NCI-H146 (cell line): ENCODE results near the gene RHOB.
A peak's percentile ranks its signal among the peaks of the same experiment; 100 is the strongest.
"Not testable (repeated sequence)": the region's sequence is repeated elsewhere in the genome, so short reads cannot be mapped to it uniquely, and the experiment has no call there.

ENCODE experiments used
- DNase-seq: peaks from one replicate; lab custom pipeline; 2025; lab: John Stamatoyannopoulos, UW

Gene RHOB

DNA sequence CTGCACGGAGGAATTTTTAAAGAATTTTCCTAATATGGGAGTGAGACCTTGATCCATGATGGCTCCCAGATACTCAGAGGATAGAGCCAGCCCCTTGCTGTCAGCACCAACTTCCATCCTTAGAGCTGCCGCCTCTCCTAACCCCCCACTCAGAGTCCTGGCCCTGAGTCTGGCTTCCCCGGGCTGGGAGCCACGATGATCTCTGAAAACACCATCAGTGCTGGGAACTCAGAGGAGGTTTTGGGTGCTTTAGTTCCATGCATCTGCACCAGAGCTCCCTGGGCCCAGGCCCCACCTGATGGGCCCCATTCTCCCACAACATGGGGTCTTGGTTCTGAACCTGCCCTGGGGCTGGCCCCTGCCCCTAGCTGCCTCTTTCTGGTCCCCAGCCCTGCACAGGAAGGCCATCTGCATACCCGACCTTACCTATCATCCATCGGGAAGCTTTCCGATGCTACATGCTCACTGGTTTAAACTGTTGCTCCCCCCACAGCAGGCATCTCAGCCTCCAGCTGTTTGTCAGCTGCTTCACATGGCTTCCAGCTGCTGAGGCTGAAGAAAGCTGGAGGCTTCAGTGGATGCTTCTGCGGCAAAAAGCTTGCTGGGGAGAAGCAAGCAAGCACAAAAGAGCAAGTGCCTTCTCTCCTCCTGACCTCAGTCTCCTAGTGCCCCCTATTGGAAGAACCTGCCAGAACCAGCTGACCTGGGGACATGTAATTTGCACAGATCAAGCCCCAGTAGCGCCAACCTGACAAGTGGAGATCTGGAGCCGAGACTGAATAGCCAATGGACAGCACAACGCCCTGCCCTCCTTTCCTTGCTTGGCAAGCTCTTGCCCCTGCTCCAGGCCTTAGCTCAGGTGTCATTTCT, 24.2 kb upstream of the RHOB start:
- DNase-seq, result peak; percentile 26

DNA sequence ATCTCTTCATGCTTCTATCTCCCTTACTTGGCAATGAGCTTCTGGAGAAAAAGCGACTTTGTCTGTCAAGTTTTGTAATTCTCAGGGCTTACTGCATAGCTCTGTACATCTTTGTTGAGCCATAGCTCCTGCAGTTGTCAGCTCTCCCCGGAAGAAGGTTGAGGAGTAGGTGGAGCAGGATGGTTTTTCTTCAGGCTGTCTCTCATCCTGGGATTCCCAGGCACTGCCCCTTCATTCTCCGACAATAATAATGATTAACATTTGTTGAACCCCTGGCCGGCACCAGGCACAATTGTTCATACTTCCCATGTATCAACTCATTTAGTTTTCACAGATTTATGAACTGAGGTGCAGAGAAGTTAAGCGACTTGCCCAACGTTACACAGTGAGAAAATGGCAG, 23.5 kb upstream of the RHOB start:
- no peak for DNase-seq

DNA sequence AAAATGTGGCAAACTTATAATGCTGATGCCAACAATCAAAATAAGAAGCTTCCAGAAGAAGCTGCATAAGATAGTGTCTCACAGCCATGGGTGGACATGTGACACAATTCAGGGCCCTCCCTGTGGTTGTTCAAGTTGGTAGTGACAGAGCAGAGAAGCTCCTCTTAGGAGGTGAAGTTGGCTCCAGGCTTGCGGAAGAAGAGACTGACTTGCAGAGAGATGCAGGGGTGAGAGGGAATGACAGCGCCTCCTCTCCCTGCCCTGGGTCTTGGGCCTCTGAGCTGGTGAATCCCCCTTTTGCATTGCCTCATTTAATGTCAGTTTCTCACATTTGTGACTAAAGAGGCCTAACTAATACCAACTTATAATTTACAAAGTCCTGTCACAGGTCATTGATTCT, 23.0 kb upstream of the RHOB start:
- no peak for DNase-seq

DNA sequence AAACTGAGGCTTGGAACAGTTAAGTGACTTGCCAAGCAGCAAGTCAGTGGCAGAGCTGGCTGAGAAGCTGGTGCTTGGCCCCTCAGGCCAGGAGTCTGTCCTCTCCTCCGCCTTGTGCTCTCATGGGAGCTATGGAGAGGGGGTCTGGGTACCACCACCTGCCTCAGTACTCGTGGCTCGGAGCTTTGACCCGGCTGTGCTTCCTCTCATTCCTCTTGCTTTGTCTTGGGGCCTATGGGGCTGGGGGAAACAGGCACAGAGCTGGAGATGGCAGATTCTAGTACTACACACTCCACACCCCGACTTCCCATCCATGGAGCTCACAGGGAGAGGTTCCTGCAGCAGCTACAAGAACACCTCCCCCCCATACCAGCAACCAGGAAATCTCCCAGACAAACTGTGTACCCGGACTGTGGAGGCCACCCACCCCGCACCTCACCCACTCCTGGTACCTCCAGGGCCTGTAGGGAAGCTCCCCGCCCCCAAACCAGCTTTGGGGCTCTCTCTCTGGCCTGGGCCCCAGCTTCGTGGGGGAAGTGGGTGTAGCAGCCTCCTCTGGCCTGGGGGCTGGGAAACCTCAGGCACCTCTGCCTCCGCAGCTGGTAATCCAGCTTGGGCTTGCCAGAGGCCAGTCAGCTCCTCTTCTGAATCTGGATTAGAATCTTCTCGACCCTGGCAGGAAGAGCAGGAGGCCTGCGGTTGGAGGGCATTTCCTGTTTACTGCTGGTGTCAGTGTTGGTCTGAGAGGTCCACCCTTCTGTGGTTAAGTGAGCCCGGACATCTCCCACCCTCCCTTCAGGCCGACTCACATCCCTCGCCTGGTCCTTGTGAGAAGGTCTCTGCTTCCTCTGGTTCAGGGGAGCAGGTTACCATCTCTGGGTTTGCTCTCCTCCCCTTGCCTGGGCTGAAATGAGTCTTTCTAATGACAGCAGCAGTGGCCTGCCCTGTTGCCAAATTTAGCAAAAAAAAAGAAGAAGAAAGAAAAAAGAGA, 22.3 kb upstream of the RHOB start:
- DNase-seq, result no peak

DNA sequence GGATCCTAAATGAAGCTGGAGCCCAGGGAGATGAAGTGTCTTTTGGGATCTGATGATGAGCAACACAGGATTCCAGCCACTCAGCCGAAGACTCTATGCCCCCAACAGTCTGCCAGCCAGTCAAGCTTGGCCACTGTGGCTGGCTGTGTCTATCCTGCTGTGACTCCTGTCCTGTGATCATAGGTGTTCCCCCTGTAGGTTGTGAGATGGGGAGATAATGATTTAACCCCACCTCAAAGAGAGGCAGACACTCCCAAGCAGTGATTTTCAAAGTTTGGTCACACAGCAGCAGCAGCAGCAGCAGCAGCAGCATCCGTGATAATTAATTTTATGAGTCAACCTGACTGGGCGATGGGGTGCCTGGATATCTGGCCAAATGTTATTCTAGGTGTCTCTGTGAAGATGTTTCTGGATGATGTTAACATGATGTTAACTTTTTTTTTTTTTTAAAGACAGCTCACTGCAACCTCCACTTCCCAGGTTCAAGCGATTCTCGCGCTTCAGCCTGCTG, 21.4 kb upstream of the RHOB start:
- DNase-seq, result no peak

DNA sequence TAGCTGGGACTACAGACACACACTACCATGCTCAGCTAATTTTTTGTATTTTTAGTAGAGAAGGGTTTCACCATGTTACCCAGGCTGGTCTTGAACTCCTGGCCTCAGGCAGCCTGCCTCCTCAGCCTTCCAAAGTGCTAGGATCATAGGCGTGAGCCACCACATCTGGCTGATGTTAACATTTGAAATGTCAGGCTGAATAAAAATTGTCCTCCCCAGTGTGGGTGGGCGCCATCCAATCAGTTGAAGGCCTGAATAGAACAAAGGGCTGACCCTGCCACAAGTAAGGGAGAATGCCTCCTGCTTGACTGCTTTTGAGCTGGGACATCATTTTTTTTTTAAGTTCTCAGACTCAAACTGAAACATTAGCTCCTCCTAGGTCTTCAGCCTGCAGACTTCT, 21.0 kb upstream of the RHOB start:
- no peak for DNase-seq

GRCh38 chr2:20427931-20428526, 18.8 kb upstream of the RHOB start:
- DNase-seq, result no peak

DNA sequence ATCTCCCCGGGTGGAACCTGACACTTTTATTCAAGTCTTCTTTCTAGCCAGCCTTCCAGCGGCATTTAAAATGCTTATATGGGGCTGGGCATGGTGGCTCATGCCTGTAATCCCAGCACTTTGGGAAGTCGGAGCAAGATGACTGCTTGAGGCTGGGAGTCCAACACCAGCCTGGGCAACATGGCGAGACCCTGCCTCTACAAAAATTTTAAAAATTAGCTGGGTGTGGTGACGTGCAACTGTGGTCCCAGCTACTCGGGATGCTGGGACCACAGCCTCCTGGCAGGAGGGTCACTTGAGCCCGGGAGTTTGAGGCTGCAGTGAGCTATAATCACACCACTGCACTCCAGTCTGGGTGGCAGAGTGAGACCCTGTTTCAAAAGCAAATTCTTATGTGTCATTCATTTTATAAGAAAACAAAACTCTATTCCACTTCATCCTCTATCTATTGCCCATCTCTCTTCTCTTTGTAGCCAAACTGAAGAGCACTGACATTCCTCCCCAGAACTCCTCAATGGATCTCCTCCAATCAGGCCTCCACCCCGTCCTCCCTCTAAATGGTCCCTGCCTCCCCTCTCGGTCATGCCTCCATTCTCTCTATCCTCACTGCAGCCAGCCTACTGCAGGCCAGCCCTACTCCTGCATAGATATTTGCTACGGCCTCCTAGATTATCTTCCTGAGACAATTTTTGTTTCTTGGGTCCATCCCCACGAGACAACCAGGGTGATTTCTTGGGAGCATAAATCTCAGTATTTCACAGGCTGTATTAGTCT, 18.0 kb upstream of the RHOB start:
- DNase-seq, result no peak

GRCh38 chr2:20429528-20429927, 17.3 kb upstream of the RHOB start:
- DNase-seq, result no peak

DNA sequence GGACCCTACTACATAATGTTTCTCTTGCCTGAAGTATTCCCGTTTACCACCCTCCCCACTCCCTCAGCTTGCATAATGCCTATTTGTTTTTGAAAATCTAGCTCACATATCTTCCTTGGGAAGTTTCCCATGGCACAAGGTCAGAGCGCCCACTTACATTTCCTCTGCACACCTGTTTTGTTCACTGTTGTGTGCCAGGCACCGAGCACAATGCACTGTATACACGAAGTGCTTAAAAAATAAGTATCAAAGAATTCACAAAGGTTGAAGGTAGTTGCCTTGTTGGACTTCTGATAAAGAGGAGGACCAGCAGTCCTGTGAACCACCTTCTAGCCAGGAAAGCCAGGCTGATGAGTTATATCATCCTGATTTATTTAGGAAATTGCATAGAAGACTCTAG, 16.8 kb upstream of the RHOB start:
- no peak for DNase-seq

GRCh38 chr2:20430461-20431300, 16.2 kb upstream of the RHOB start:
- DNase-seq, result no peak

DNA sequence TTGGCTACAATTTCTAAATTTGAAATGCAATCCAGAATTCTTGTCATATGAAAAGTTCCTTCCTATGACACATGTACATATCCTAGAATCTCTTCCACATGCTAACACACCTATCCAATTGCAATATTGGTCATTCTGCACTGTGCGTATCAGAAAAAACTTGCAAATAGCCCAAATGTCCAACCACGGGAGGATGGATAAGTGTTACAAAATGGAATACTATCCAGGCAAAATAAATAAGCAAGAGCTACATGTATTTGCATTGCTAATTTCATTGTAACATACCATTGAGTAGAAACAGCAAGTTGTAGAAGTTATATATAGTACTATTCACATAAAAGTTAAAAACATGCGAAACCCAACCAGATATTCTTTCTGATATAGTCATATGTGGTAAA, 15.6 kb upstream of the RHOB start:
- no peak for DNase-seq

- DNase-seq, result no peak
These were observed 15.1 kb upstream of the RHOB start for GRCh38 chr2:20431772-20432171.

DNA sequence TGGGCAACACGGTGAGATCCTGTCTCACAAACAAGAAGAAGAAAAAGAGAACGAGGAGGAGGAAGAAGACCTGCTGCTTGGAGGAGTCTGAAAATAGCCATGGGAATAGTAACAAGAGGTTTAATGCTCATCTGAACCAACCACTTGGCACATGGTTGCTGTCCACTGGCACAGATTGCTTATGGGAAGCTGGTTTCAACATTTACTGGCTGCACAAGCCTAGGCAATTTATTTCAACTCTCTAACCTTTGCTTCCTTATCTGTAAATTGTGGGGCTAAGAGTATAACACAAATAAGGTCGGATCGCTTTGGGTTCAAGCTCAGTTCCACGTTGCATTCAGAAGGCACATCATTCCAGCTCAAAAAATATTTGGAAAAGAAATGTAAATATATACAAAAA, 14.2 kb upstream of the RHOB start:
- no peak for DNase-seq

DNA sequence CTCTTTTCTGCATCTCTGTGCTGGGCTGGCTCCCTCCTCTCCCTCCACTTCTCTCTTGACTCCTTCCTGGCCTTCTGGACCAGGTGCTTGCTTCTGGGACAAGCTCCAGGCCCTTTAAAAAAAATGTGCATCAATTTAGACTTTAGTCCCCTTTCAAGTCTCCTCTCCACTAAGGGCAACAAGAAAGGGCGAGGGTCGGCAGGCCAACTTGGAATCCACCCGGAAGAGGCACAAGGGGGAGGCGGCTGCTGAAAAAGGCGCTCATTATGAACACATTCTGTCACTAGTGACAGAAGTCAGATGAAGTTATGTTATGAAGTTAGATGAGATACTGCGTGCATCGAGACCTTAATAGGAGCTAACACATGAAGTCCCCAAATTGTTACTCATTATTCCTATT, 13.6 kb upstream of the RHOB start:
- no peak for DNase-seq

DNA sequence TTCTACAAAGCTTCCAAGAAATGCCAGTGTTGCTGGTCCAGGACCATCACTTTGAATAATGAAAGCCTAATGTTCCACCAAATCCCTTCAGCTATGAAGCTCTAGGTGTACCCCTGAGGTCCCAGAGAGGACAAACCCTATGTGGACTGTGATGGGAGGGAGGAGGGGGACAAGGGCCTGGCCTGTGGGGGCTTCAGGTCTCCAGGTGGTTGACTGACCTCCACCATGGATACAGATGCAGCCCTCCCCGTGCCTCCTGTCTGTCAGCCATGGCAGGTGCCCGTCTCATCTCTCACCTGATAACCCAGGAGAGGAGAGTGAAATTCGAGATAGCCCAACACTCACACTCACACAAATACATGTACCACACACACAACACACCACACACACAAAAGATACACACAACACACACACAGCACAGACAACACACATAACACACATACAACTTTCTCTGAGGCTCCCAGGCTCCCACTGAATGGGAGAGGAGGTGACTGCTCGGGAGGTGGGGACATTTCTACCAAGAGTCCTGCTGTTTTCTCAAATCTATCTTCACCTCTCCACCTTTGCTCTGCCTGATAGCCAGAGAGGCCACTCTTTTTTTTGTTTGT, 12.8 kb upstream of the RHOB start:
- no peak for DNase-seq

DNA sequence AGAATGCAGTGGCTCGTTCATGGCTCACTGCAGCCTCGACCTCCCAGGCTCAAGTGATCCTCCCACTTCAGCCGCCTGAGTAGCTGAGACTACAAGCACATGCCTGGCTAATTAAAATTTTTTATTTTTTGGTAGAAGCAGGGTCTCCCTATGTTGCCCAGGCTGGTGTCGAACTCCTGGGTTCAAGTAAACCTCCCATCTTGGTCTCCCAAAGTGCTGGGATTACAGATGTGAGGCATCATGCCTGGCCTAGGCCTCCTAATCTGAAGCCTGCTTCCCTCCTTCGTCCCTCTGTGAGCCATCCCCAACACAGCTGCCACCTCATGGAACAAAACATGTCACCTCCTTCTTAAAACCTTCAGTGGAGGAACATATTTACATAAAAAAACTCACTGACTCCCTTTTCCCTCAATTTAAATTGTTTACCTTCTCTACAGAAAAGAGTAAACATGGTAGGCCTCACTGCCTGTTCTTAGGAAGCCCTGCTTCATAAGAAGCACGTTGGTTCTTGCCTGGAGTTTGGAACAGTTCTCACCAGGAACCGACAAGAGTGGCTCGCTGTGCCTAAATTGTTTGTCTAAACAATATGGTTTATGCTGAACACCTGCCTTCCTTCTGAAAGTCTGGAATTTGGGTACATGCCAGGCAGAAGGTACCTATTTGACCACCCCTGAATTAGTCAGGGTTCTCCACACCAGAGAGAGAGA, 12.1 kb upstream of the RHOB start:
- no peak for DNase-seq

GRCh38 chr2:20435456-20435855, 11.4 kb upstream of the RHOB start:
- DNase-seq, result not testable (repeated sequence)

DNA sequence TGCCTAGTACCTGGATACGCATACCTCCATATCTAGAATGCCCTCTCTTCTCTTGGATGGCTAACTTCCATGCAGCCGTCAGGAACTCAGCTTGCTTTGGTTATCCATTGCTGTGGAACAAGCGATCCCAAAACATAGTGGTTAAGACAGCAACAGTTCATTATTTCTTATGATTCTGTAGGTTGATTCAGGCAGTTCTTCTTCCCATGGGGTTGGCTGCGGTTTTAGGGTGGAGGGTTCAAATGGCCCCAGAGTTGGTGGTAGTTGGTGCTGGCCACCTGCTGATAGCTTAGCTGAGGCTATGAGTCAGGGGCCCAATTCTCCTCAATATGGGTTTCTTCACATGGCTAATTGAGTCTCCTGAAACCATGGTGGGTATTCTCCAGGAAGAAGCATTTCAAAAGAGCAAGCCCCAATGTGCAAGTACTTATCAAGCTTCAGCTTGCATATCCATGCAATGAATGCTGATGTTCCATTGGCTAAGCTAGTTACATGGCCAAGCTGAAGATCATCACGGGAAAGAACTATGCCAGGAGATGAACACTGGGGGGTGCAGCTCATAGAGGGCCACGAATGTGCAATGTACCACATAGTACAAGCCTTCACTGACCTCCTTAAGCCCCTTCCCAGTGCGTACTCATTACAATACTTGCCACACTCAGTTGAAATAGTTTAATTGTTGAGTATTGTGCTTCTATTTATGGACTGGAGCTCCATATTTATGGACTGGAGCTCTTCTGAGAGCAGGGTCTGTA, 10.0 kb upstream of the RHOB start:
- DNase-seq, result no peak
